ENCODE data around the gene SORD.

The SORD gene

GRCh38 chr15:45118131-45118588 lies 95.2 kb downstream of the SORD start:
- DNase-seq, result no peak

GRCh38 chr15:45118996-45119395 lies 96.0 kb downstream of the SORD start:
- no peak for DNase-seq

GRCh38 chr15:45120081-45120972 lies 97.3 kb downstream of the SORD start:
- no peak for DNase-seq

GRCh38 chr15:45121020-45121419 lies 98.0 kb downstream of the SORD start:
- no peak for DNase-seq

GRCh38 chr15:45121706-45122417 lies 98.9 kb downstream of the SORD start:
- DNase-seq, result no peak

- DNase-seq, result no peak
These were observed 99.7 kb downstream of the SORD start for GRCh38 chr15:45122719-45123118.

GRCh38 chr15:45123397-45123796 lies 100.4 kb downstream of the SORD start:
- no peak for DNase-seq

GRCh38 chr15:45126535-45127158 lies 103.7 kb downstream of the SORD start:
- DNase-seq, result no peak
